IMR-90 (cell line): ENCODE data around the gene SCGB1C2. TPM values are rescaled to one million over a fixed set of nuclear protein-coding genes. Genes with fewer than 3 reads are reported as not detected.

Experiments used
- ATAC-seq: fragments of 200-7000 bp; cut with Tn5 transposase; 2 replicates; pipeline ENCODE4 v1.9.1; 2020; ENCODE audit warnings: low read depth, mild to moderate bottlenecking, moderate library complexity
- BruUV-seq: library from RNA; stranded (reverse); fragments of 400-500 nt; replicated peaks from 2 replicates; lab custom pipeline; 2021; lab: Mats Ljungman, UMichigan
- CTCF ChIA-PET: fragments of 300-600 bp; formaldehyde crosslinking; extraction: SDS; loops from one replicate; lab custom pipeline; 2021; ENCODE audit warnings: antibody characterized with exemption; lab: Yijun Ruan, JAX
- POLR2A ChIA-PET: fragments of 300-600 bp; sonication (Branson Sonifier 250); formaldehyde crosslinking; loops from one replicate; lab custom pipeline; 2022; ENCODE audit warnings: antibody characterized with exemption; ENCODE audit not compliant: unreplicated experiment; lab: Charles Lee
- DNase-seq: peaks from one replicate; pipeline ENCODE4 v3.0.0; 2013
- H2AFZ ChIP-seq: replicated peaks from 2 replicates; pipeline ENCODE3; 2013; ENCODE audit warnings: low read length, mild to moderate bottlenecking; ENCODE audit not compliant: poor library complexity
- H2AK5ac ChIP-seq: 2 replicates; pipeline ENCODE4 v1.6.1; 2013; ENCODE audit warnings: low read depth, low read length, inconsistent platforms
- H2AK9ac ChIP-seq: replicated peaks from 2 replicates; pipeline ENCODE3; 2013; ENCODE audit warnings: mild to moderate bottlenecking, low read depth, low read length, moderate library complexity; ENCODE audit not compliant: poor library complexity
- H2BK120ac ChIP-seq: 2 replicates; pipeline ENCODE4 v1.6.1; 2013; ENCODE audit warnings: low read depth, low read length, inconsistent platforms
- H2BK15ac ChIP-seq: 3 replicates; pipeline ENCODE4 v1.6.1; 2013; ENCODE audit warnings: low read depth, low read length, inconsistent platforms
- H2BK20ac ChIP-seq: 2 replicates; pipeline ENCODE4 v1.6.1; 2013; ENCODE audit warnings: low read depth, mild to moderate bottlenecking, inconsistent platforms, low read length, moderate library complexity
- H2BK5ac ChIP-seq: 2 replicates; pipeline ENCODE4 v1.6.1; 2013; ENCODE audit warnings: mild to moderate bottlenecking, low read depth, low read length, inconsistent platforms; ENCODE audit not compliant: poor library complexity, severe bottlenecking
- H3K14ac ChIP-seq: replicated peaks from 2 replicates; pipeline ENCODE4 v1.6.1; 2013; ENCODE audit warnings: low read depth, low read length, inconsistent platforms
- H3K18ac ChIP-seq: 2 replicates; pipeline ENCODE4 v1.6.1; 2013; ENCODE audit warnings: low read depth, low read length, control low read depth
- H3K23ac ChIP-seq: 2 replicates; pipeline ENCODE4 v1.6.1; 2013; ENCODE audit warnings: low read depth, low read length, inconsistent platforms
- H3K27ac ChIP-seq: 2 replicates; pipeline ENCODE4 v1.5.1; 2013; ENCODE audit warnings: mild to moderate bottlenecking, control low read depth, low read length; ENCODE audit not compliant: insufficient read depth
- H3K27me3 ChIP-seq: 2 replicates; pipeline ENCODE4 v1.6.1; 2013; ENCODE audit warnings: low read length; ENCODE audit not compliant: control insufficient read depth, insufficient read depth
- H3K36me3 ChIP-seq: 2 replicates; pipeline ENCODE4 v1.6.1; 2013; ENCODE audit warnings: low read length, mixed read lengths; ENCODE audit not compliant: control insufficient read depth, insufficient read depth
- H3K4ac ChIP-seq: 2 replicates; pipeline ENCODE4 v1.6.1; 2013; ENCODE audit warnings: low read depth, low read length, inconsistent platforms
- H3K4me1 ChIP-seq: 2 replicates; pipeline ENCODE4 v1.6.1; 2013; ENCODE audit warnings: low read length, mixed read lengths; ENCODE audit not compliant: control insufficient read depth, insufficient read depth
- H3K4me2 ChIP-seq: 2 replicates; pipeline ENCODE4 v1.6.1; 2013; ENCODE audit warnings: low read depth, mild to moderate bottlenecking, control low read depth, low read length, moderate library complexity
- H3K4me3 ChIP-seq: 2 replicates; pipeline ENCODE4 v1.5.1; 2013; ENCODE audit warnings: low read depth, mild to moderate bottlenecking, control low read depth, low read length, moderate library complexity; ENCODE audit not compliant: insufficient read depth
- H3K56ac ChIP-seq: 2 replicates; pipeline ENCODE4 v1.6.1; 2013; ENCODE audit warnings: low read length, inconsistent platforms; ENCODE audit not compliant: insufficient read depth; ENCODE audit errors: extremely low read depth
- H3K79me1 ChIP-seq, 2 experiments: 2 replicates each; pipeline ENCODE4 v1.6.1; 2013; ENCODE audit warnings: low read length in 2 of 2, inconsistent platforms in 1 of 2, low read depth in 1 of 2
- H3K9ac ChIP-seq: 2 replicates; pipeline ENCODE4 v1.6.1; 2013; ENCODE audit warnings: low read depth, low read length, control low read depth
- H3K9me1 ChIP-seq: 2 replicates; pipeline ENCODE4 v1.6.1; 2013; ENCODE audit warnings: low read length, inconsistent platforms; ENCODE audit not compliant: insufficient read depth
- H3K9me3 ChIP-seq: 2 replicates; pipeline ENCODE4 v1.6.1; 2013; ENCODE audit warnings: low read length; ENCODE audit not compliant: control insufficient read depth, insufficient read depth
- H4K20me1 ChIP-seq: 2 replicates; pipeline ENCODE4 v1.6.1; 2013; ENCODE audit warnings: low read length, inconsistent platforms; ENCODE audit not compliant: insufficient read depth
- H4K5ac ChIP-seq: 2 replicates; pipeline ENCODE4 v1.6.1; 2013; ENCODE audit warnings: mild to moderate bottlenecking, low read depth, low read length, control low read depth
- H4K8ac ChIP-seq, 2 experiments: 2 replicates each; pipeline ENCODE4 v1.6.1; 2013; ENCODE audit warnings: low read depth in 2 of 2, low read length in 2 of 2, control low read depth in 1 of 2, inconsistent platforms in 1 of 2
- H4K91ac ChIP-seq: 2 replicates; pipeline ENCODE4 v1.6.1; 2013; ENCODE audit warnings: low read depth, low read length, inconsistent platforms; ENCODE audit not compliant: insufficient read depth
- CEBPB ChIP-seq: IDR thresholded peaks from 2 replicates; pipeline ENCODE4 v1.6.1; 2012; ENCODE audit warnings: low read depth, low read length, improper control_type of control experiment
- CHD1 ChIP-seq: IDR thresholded peaks from 2 replicates; pipeline ENCODE4 v1.6.1; 2012; ENCODE audit warnings: low read depth, low read length, improper control_type of control experiment
- MAZ ChIP-seq: IDR thresholded peaks from 2 replicates; pipeline ENCODE4 v1.6.1; 2012; ENCODE audit warnings: low read depth, mild to moderate bottlenecking, low read length, improper control_type of control experiment, moderate library complexity, borderline replicate concordance
- NFE2L2 ChIP-seq: fragments of 150-350 bp; IDR thresholded peaks from 2 replicates; pipeline ENCODE4 v1.6.1; 2016; ENCODE audit warnings: low read depth, mild to moderate bottlenecking, low read length
- POLR2A ChIP-seq: IDR thresholded peaks from 2 replicates; pipeline ENCODE4 v1.6.1; 2012; ENCODE audit warnings: mild to moderate bottlenecking, low read depth, low read length
- WGBS, 2 experiments: methylation state at CpG; one replicate each; pipeline versions ENCODE4 v1.1.5 to v1.1.7; 2013; ENCODE audit warnings: missing lambda C conversion rate in 2 of 2; ENCODE audit not compliant: insufficient read length in 1 of 2; ENCODE audit errors: extremely low coverage in 2 of 2; 5-methylcytosine and 5-hydroxymethylcytosine counted together
- dilution Hi-C: fragments of 300-500 bp; cut with HindIII; formaldehyde crosslinking; loops from one replicate; pipeline ENCODE4 v1.14.3; 2018; ENCODE audit warnings: low sequenced_read_pairs; ENCODE audit not compliant: unreplicated experiment
- in situ Hi-C: fragments of 300-500 bp; cut with MboI; formaldehyde crosslinking; loops from 3 replicates; pipeline ENCODE4 v1.14.3; 2019; ENCODE audit warnings: low sequenced_read_pairs, inconsistent platforms, mixed read lengths
- intact Hi-C: fragments of 100-400 bp; cut with micrococcal nuclease; formaldehyde crosslinking; loops from 2 replicates; pipeline ENCODE4 v1.10.0; 2022
- polyA plus RNA-seq, 3 experiments: library from polyadenylated mRNA; depleted of rRNA; stranded (reverse); fragments of >200 nt; gene quantifications; 2 replicates each; pipeline ENCODE4 v1.2.3, GENCODE V29; 2012; ENCODE audit warnings: low replicate concordance in 1 of 3
- total RNA-seq: library from RNA; depleted of rRNA; stranded (reverse); fragments of >200 nt; gene quantifications from 2 replicates; pipeline ENCODE4 v1.2.3, GENCODE V29; 2012

The SCGB1C2 gene
- total and polyA plus RNA-seq, 2 of the 4 experiments (the other 2 are of a cell fraction): not detected

- Histone ChIP-seq H2AFZ (no peak overlapping the region), H2AK5ac (no peak overlapping the region), H3K4me2 (no peak overlapping the region), H3K9me3 (no peaks in the 10 kb centered on the region), H3K14ac (no peak overlapping the region), H3K9me1 (no peaks in the 10 kb centered on the region), H2BK5ac (no peak overlapping the region), H3K18ac (no peak overlapping the region), H2AK9ac (no peak overlapping the region), H2BK20ac (no peak overlapping the region), H4K20me1 (no peaks in the 10 kb centered on the region), H3K56ac (no peak overlapping the region), H2BK15ac (no peak overlapping the region), H3K36me3 (no peaks in the 10 kb centered on the region), H3K4me3 (no peak overlapping the region), H3K27ac (no peak overlapping the region), H3K23ac (no peak overlapping the region), H3K79me1 (no peaks in the 10 kb centered on the region), H3K4me1 (no peaks in the 10 kb centered on the region), H3K27me3 (peaks cover 23% of the 10 kb centered on the region; the same call in 1 of the 2 replicates), H4K8ac (no peak overlapping the region), H4K5ac (no peak overlapping the region), H2BK120ac (no peak overlapping the region), H3K4ac (no peak overlapping the region), H3K9ac (no peak overlapping the region), H4K91ac (no peak overlapping the region)
- DNase-seq (no peak), ATAC-seq (no peak)
- 84% methylated on average over 5 of the region's 11 CpGs; no CpG with 5 or more reads in 1 of the 2 experiments for WGBS, 2 experiments
- CTCF ChIA-PET: no interaction called here
- TF ChIP-seq CHD1: no peak
- no peak for TF ChIP-seq CEBPB
- no peak for TF ChIP-seq POLR2A
- TF ChIP-seq NFE2L2: no peak
- no peak for TF ChIP-seq MAZ
- intact Hi-C loops: no loop called here
- POLR2A ChIA-PET: no interaction called here
- dilution Hi-C loops: no loop called here
- in situ Hi-C loops: no loop called here
- no TSS peak for BruUV-seq
Observed at GRCh38 chr17:172401-172800, 35.0 kb downstream of the SCGB1C2 start.
